HUDEP-2 (cell line): Measurements from ENCODE around the gene IL17RA.

Experiments
- DNase-seq, 76 experiments: peaks; one replicate each; lab custom pipeline; 2025; ENCODE audit not compliant: unreplicated experiment in 76 of 76; lab: John Stamatoyannopoulos, UW

IL17RA gene

DNA sequence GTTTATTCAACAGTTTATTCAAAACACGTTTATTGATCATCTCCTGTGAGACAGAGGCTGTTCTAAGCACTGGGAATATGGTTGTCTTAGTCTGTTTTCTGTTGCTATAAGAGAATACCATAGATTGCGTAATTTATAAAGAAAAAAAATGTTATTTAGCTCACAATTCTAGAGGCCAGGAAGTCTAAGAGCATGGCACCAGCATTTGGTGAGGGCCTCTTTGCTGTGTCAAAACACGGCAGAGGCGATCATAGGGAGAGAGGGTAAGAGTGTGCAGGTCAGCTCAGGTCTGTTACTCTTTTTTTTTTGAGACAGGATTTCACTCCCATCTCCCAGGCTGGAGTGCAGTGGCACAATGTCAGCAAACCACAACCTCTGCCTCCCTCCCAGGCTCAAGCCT, 5.2 kb upstream of the IL17RA start:
- DNase-seq: no peak

DNA sequence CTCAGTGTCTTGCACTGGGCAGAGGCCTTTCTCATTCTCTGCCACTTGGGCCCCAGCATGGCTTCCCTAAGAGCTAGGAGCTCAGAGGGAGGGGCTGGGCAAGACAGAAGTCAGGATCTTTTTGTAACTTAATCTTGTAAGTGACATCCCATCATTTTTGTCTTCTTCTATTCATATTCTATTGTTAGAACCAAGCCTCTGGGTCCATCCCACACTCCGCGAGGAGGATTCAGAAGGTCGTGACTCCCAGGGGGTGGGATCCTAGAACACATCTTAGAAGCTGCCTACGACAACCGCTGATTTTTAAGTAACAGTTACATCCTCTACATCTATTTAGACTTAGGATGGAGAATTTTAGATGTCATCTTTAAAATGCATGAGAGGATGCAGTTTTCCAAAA, 1.5 kb upstream of the IL17RA start:
- no peak for DNase-seq

DNA sequence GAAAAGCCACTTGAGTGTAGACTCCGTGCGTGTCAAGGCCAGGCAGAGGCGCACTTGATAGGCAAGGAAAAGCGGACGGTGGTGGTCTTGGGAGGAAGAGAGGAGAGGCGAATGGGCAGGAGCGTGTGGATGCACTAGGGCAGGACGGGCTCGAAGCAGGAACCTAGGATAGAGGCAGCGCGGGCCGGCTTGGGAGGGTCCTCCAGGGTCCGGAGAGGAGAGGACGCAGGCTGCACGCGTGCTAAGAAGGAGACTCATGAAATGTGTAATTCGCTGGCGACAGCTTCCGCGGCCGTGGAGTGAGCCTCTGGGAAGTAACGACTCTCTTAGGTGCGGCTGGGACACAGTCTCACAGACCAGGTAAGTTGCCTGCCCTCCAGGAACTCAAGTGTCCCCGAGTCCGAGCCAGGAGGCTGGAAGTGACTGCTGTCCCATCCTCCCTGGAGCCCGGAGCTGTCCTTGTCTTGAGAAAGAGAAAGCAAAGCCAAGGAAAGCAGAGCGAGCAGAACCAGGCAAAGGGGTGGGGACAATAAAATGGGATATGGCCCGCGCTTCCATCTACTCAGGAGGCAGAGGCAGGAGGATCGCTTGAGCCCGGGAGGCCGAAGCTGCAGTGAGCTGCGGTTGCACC, 874 bp upstream of the IL17RA start:
- DNase-seq: no peak

DNA sequence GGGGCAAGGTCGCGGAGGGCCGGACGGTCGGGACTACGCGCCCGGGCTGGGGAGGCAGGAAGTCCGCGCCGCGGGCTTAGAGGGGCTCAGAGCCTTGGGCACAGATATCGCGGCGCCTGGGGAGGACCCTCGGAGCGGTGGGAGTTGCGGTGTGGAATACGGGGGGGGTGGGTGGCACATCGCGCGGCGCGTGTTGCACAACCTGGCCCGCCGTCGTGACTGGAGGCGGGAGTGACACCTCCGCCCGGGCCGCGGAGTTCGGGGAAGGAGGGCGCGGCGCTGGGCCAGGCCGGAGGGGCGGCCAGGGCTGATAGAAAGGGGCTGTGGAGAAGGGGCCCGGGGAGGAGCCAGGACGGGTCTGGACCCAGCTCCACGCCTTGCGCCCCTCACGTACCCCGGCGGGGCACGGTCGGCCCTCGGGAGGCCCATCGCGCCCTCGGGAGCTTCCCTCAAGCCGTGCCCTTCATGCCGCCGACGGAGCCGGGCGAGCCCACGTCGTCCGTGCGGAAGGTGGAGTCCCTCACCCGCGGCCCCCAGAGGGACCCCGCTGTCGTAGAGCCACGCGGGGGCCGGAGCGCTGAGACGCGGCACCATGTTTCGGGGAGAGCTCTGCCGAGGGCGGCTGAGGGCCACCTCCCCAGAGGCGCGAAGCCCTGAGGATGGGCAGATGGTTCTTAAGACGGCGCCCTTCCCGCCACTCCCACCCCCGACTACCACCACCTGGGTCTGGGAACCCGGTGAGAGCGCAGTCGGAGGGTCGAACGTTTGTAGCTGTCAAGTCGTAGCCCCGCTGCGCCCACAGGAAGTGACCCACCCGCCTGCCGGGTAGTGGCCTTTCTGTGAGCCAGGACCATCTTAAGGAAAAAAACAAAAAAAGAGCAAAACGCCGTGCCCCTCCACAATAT, 729 bp downstream of the IL17RA start:
- DNase-seq: no peak

DNA sequence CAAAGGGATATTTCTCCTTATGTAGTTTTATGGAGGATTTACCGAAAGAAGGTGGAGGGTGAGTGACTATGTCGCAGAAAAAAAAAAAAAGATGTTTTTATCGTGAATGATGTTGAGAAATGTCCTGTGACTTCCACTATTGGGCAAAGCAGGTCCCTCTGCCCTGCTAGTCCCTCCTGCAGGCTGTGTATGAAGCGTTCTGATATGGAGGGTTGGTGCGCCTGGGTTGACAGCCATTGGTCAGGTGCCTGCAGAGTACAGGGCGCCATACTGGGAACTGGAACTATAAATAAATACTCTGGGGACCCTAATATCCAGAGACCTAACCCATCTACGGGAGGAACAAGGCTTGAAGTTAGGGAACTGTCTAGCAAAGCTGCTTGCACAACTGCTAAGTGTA, 1.5 kb downstream of the IL17RA start:
- no peak for DNase-seq

DNA sequence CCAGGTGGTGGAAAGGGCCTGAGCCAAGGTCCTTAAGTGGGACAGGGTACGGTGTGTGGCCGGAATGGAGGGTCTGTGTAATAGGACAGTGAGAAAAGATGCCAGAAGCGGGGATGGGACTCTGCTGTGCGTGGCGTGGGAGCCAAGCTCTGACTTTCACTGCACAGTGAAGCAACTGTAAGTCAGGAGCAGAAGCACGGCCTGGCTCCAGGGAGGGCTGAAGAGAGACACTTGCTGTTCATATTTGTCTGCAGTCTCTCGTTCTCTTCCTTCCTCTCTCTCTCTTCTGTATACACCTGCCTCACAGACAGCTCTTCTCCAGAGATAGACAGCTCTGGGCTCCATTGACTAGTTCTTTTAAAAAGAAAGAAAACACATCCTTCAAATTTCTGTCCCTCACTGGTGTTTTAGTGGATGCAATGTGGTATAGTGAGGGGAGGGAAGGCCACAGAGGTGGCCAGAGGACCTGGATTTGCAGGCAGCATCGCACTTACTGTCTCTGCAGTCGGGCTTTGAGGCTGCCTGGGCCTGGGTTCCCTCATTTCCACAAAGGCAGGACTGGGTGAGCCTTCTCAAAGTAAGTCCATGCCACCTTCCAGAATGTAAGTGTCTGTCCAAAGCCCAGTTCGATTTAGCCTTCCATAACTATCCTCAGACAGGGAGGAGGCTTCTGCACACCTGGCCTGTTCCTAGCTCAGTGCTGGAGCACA, 2.1 kb downstream of the IL17RA start:
- no peak for DNase-seq

DNA sequence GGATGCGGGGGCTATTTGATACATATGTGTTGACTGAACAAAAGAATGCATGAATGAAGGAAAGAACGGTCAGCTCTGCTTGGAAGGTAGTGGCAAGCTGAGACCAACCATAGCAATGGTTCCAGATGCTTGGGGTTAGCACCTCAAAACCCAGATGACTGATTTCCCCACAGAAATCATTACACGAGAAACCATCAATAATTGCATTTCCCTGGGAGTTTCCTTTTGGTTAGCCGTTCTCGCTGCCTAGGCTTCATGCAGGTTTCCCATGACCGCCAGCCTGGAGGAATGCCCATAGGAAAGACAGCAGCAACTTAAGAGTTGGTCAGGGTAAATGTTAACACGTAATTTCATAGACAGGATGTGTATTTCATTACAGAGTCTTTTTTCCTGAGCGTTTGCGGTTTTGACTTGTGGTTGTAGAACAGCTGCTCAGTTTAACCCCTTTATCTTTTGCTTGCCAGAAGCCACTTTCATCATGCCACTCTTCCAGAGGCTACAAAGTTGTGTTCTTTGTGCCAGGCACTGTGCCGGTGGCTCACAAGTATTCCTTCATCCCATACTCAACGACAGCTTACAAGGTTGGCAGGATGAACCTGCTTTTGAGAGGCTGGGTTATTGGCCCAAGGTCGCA, 2.8 kb downstream of the IL17RA start:
- peak in 6 of 76 experiments; percentile 5 to 29 (median 21) for DNase-seq

DNA sequence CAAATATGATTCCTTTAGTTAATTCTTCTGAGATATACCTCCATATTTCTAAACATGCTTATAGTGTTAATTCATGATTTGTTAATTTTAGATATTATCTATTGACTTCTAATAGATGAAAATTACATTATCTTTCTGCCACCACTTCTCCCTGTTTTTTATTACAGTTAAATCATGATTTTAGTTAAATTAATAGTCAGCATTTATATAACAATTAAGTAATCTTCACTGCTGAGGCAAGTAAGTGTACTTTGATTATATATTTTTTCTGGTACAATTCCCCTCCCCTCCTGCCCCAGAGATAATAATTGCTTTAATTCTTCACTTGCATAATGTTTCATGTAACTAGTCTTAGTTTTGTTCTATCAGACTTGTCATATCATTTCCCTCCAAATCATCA, 5.8 kb downstream of the IL17RA start:
- DNase-seq: no peak

DNA sequence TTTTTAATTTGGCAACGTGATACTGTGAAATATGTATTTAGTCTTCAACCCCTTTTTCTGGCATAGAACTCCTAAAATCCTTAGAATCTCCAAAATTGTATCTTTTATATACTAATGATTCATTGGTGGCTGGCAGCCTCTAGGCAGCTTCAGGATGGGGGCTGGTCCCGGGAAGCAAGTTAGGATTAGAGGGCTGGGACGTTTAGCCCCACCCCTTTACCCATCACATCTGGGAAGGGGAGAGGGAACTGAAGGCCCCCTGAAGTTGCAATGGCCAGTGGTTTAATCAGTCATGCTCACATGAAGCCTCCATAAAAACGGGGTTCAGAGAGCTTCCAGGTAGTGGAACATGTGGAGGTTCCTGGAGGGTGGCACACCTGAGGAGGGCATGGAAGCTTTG, 7.1 kb downstream of the IL17RA start:
- no peak for DNase-seq

DNA sequence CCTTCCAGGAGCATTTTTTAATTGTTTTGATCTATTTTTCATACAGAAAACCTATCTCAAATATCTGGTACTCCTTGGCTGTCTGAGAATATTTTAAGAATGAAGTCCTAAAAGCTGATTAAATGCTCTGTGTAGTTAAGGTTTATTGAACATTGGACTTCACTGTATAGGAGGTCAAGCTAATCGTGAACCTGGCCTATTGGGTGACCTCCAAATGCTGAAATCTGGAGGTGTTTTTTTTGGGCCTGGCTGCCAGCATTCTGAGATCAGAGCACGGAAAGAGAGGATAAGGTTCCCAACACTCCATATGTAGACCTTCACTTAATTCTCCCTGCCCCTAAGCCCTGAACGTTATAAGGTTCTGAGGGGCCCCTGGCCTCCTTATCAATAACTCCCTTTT, 8.3 kb downstream of the IL17RA start:
- DNase-seq: no peak

DNA sequence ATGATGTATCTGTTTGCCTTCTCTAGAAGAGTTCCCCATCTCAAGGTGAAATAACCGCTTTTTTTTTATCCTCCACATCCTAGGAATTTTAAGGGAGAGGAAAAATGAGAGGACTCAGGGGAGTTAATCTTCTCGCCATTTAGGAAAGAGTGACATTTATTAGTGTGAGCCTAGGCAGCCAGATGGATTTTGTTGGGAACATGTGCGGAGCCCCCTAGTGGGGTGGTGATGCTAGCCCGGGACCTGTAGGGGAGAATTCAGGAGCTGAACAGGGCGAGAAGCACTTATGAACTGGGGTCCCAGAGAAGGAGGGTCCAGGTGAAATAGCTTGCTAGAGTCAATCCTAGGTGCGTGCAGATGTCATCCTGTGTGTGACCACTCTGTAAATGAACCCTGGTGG, 10.7 kb downstream of the IL17RA start:
- DNase-seq: peak in 4 of 76 experiments; percentile 9 to 13 (median 10)

DNA sequence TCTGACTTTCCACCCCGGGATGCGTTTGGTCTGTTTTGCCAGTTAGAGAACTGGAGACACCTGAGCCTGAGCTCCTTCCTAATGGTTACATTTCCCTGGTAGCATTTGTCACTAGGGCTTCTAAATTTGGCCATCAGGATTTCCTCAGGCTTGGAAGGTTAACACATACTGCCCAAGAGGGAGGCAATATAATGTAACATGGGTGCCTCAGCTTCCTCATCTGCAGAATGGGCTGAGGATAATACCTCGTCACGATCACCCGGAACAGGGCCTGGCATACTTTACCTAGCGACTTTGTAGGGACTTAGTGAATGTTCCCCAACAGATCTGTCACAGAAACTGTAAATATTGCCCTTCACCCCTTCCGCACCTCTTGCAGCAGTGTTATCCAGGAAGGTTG, 11.3 kb downstream of the IL17RA start:
- no peak for DNase-seq

DNA sequence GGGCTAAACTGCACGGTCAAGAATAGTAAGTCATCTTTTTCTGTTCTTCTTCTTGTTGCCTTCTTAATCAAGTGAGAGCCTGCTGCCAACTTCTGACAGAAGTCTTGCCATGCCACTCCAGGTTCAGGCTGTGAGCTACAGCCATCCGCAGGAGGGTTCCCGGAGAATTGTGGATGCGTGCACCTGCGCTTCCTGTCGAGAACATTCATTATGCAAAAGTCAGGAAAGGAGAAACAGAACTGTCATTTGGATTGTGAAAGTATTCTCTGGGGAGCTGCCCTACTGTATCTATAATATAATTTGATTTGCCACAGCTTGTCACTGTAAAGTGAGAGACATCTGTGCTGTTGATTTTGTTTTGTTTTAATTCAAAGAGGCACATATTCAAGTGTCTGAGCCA, 12.3 kb downstream of the IL17RA start:
- DNase-seq: no peak

DNA sequence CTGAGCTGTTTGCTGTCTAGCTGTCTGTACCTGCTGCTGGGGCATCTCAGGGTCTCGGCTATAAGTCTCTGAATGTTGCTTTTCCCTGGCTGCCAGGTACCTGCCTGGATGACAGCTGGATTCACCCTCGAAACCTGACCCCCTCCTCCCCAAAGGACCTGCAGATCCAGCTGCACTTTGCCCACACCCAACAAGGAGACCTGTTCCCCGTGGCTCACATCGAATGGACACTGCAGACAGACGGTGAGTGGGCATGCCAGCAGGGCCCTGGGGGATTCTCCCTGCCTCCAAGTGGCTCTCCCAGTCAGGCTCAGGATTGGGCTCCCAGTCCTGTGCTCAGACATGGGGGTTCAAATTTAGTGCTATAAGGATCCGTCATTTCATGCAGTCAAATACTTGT, 12.9 kb downstream of the IL17RA start:
- no peak for DNase-seq

DNA sequence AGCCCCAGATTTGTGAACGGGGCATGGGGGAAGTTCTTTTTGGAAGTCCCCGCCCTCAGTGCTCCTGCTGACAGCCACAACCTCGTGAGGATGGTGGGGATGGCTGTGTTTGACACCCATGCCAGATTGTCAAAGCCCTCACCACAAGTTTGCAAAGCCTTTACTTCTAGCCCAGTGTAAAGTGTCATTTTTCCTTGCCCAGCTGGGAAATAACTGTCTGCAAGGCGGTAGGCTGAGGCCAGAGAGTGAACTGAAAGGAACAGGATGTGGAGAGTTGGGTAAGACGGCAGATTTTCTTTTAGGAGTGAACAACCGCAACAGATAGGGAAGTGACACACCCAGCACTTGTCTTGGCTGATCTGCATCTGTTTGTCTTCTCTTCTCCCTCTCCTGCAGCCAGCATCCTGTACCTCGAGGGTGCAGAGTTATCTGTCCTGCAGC, 13.6 kb downstream of the IL17RA start:
- peak in 17 of 76 experiments; percentile 2 to 36 (median 13) for DNase-seq

DNA sequence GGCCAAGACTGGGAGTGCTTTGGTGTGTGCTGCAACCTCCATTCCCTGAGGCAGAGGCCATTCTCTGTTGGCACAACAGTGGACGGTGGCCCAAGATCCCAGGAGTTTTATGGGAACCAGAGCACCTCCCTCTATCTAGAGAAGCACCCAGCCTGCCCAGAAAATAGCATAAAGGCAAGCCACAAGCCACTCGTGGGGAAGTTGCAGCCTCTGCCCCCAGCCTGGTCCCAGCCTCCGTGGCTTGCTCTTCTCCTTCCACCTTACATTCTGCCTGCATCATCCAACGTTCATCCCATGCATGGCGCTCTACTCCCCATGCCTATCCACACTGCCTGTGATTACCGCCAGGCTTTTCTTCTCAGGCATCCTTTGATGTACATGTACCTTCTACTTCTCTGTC, 15.8 kb downstream of the IL17RA start:
- DNase-seq: no peak

DNA sequence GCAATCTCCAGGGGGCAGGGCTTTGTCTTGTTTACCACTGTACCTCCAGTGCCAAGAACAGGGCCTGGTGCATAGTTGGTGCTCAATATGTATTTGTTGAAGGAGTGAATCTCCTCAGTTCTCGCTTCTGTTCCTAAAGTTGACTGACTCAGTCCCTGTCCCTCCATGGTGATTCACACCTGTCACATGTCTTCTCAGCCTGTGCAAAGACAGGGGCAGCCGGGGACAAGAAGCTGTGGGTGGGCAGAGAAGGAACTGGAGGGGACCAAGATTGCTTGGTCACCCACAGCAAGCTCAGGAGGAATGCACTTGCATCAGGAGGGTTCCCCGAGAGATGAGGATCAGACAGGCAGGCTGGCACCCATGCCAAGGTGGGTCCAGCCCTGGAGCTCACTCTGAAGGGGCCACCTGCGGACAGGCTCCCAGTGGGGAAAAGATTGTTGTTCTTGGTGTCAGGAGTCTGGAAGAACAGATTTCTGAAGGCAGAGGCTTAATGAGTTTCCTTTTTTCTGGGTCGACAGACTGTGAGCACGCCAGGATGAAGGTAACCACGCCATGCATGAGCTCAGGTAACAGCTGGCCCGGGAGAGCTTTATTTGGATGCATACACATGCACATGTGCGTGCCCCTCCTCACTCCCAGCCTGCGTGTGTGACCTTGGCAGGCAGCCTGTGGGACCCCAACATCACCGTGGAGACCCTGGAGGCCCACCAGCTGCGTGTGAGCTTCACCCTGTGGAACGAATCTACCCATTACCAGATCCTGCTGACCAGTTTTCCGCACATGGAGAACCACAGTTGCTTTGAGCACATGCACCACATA, 16.9 kb downstream of the IL17RA start:
- no peak for DNase-seq

DNA sequence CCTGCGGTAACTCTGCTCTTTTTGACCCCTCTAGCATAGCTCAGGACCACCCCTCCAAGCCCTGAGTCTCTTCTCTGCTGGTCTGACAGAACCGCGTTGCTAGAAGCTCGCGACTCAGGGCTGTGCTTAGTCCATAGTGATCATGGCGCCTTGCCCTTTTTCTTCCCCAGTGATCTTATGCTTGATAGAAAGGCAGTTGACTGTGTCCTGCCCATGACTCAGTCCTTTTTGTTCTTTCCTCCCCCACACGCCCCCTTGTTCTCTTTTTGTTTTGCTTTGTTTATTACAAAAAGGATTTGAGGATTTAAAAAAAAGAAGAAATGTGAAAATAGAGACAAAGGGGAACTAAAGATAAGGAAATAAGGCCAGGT, 17.5 kb downstream of the IL17RA start:
- peak in 4 of 76 experiments; percentile 2 to 14 (median 8) for DNase-seq

DNA sequence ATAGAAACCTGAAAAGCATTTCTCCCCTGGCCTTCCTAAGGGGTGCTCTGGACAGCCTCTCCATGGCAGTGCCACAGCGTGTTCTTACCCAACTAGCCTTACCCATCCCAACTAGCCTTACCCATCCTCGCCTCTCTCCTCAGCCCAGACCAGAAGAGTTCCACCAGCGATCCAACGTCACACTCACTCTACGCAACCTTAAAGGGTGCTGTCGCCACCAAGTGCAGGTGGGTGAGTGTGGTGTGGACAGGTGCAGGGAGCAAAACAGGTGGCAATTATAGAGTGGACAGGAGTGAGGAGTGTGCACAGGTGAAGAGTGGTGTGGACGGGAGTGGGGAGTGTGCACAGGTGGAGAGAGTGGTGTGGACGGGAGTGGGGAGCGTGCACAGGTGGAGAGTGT, 18.6 kb downstream of the IL17RA start:
- DNase-seq: no peak

DNA sequence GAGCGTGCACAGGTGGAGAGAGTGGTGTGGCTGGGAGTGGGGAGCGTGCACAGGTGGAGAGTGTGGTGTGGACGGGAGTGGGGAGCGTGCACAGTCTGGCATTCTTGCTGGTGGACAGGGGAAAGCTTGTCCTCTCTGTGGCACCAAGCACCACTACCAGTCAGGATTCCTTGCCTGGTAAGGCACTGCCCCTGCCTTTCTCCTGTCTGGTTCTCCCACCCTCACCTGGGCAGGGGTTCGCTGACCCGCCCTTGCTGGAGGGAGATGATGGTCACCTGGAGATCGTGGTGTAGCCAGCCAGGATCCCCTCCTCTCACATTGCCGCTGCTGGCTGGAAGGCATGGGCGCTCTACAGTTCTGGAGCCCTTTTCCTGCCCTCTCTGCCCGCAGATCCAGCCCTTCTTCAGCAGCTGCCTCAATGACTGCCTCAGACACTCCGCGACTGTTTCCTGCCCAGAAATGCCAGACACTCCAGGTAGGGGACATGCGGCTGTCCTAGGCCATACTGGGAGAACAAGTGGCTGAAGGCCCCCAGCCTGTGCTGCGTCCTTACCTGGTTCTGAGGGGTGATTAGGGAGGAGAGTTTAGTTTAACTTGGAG, 19.6 kb downstream of the IL17RA start:
- no peak for DNase-seq
